Stimulated activated naive CD4-positive, alpha-beta T cell treated with Interleukin-2 at 50 U/mL for 16 hours (primary cell): ENCODE data around the gene GNB1.

Experiments
- DNase-seq: peaks from one replicate; lab custom pipeline; 2025; lab: John Stamatoyannopoulos, UW

GNB1 gene

GRCh38 chr1:1910033-1910465 lies 19.2 kb upstream of the GNB1 start:
- no peak for DNase-seq

- no peak for DNase-seq
Observed at GRCh38 chr1:1908506-1908791, 17.6 kb upstream of the GNB1 start.

GRCh38 chr1:1907098-1907736 lies 16.3 kb upstream of the GNB1 start:
- DNase-seq, result no peak

- peak; percentile 61 for DNase-seq
Observed at GRCh38 chr1:1906185-1907097, 15.6 kb upstream of the GNB1 start.

GRCh38 chr1:1903224-1903623 lies 12.3 kb upstream of the GNB1 start:
- no peak for DNase-seq

GRCh38 chr1:1901641-1902294 lies 10.9 kb upstream of the GNB1 start:
- DNase-seq, result no peak

GRCh38 chr1:1900883-1901640 lies 10.2 kb upstream of the GNB1 start:
- DNase-seq, result no peak

- DNase-seq, result no peak
Observed at GRCh38 chr1:1899967-1900327, 9.1 kb upstream of the GNB1 start.

GRCh38 chr1:1899266-1899966 lies 8.5 kb upstream of the GNB1 start:
- DNase-seq, result no peak

GRCh38 chr1:1898246-1898933 lies 7.5 kb upstream of the GNB1 start:
- no peak for DNase-seq

- no peak for DNase-seq
Observed at GRCh38 chr1:1895456-1896336, 4.8 kb upstream of the GNB1 start.

GRCh38 chr1:1895060-1895418 lies 4.2 kb upstream of the GNB1 start:
- no peak for DNase-seq

- no peak for DNase-seq
Observed at GRCh38 chr1:1894354-1895059, 3.6 kb upstream of the GNB1 start.

GRCh38 chr1:1893997-1894353 lies 3.1 kb upstream of the GNB1 start:
- DNase-seq, result no peak

GRCh38 chr1:1893291-1893985 lies 2.6 kb upstream of the GNB1 start:
- DNase-seq, result no peak

- DNase-seq, result no peak
Observed at GRCh38 chr1:1892763-1893120, 1.9 kb upstream of the GNB1 start.

GRCh38 chr1:1892079-1892762 lies 1.3 kb upstream of the GNB1 start:
- DNase-seq, result no peak

- DNase-seq, result peak; percentile 77
Observed at GRCh38 chr1:1891349-1892078, 627 bp upstream of the GNB1 start.
